HepG2 (cell line): ENCODE data around the gene TOX4. TPM values are rescaled to one million over a fixed set of nuclear protein-coding genes. Genes with fewer than 3 reads are reported as not detected.
A peak's percentile ranks its signal among the peaks of the same experiment; 100 is the strongest.

Experiments used
- ATF1 ChIP-seq: IDR thresholded peaks from 2 replicates; pipeline ENCODE4 v1.6.1; 2016; ENCODE audit warnings: mild to moderate bottlenecking, control low read depth
- ERF ChIP-seq: IDR thresholded peaks from 2 replicates; pipeline ENCODE4 v1.6.1; 2018; ENCODE audit warnings: missing biosample characterization, missing genetic modification reagents
- FIP1L1 ChIP-seq: fragments of 200-400 bp; formaldehyde crosslinking; IDR thresholded peaks from 2 replicates; pipeline ENCODE4 v1.6.1; 2018; ENCODE audit warnings: low read depth, mild to moderate bottlenecking, low read length, moderate library complexity, borderline replicate concordance; ENCODE audit not compliant: insufficient read depth
- FOXK1 ChIP-seq: sonication (generic); formaldehyde crosslinking; IDR thresholded peaks from 2 replicates; pipeline ENCODE4 v1.4.0; 2020; ENCODE audit warnings: low read depth, missing genetic modification reagents, borderline replicate concordance
- FOXO4 ChIP-seq: sonication (generic); formaldehyde crosslinking; conservative IDR thresholded peaks from 2 replicates; pipeline ENCODE4 v1.8.1; 2023; ENCODE audit warnings: missing genetic modification reagents
- KLF12 ChIP-seq: sonication (generic); formaldehyde crosslinking; IDR thresholded peaks from 2 replicates; pipeline ENCODE4 v1.4.0; 2020; ENCODE audit warnings: missing genetic modification reagents, borderline replicate concordance
- MAFK ChIP-seq, 2 experiments: IDR thresholded peaks in 1 of 2; conservative IDR thresholded peaks in 1 of 2; 2 replicates each; pipeline ENCODE4 v1.6.1; 2011; ENCODE audit warnings: improper control_type of control experiment in 2 of 2, low read length in 2 of 2
- NAIF1 ChIP-seq: sonication (generic); formaldehyde crosslinking; IDR thresholded peaks from 2 replicates; pipeline ENCODE4 v1.5.0; 2020; ENCODE audit warnings: mild to moderate bottlenecking, missing genetic modification reagents, borderline replicate concordance
- NFE2L1 ChIP-seq: sonication (generic); formaldehyde crosslinking; IDR thresholded peaks from 2 replicates; pipeline ENCODE4 v1.4.0; 2020; ENCODE audit warnings: missing genetic modification reagents, mild to moderate bottlenecking, borderline replicate concordance
- PATZ1 ChIP-seq: sonication (generic); formaldehyde crosslinking; IDR thresholded peaks from 2 replicates; pipeline ENCODE4 v1.4.0; 2020; ENCODE audit warnings: missing genetic modification reagents
- PPARG ChIP-seq: conservative IDR thresholded peaks from 2 replicates; pipeline ENCODE4 v1.6.1; 2016; ENCODE audit warnings: missing biosample characterization, missing genetic modification reagents
- SMAD9 ChIP-seq: sonication (generic); formaldehyde crosslinking; IDR thresholded peaks from 2 replicates; pipeline ENCODE4 v1.5.1; 2020; ENCODE audit warnings: mild to moderate bottlenecking, missing genetic modification reagents
- YY1 ChIP-seq: IDR thresholded peaks from 2 replicates; pipeline ENCODE4 v1.6.1; 2011; ENCODE audit warnings: low read length, low read depth, moderate library complexity, mild to moderate bottlenecking; ENCODE audit not compliant: insufficient read depth, insufficient replicate concordance
- ZFY ChIP-seq: sonication (generic); formaldehyde crosslinking; IDR thresholded peaks from 2 replicates; pipeline ENCODE4 v1.4.0; 2020; ENCODE audit warnings: missing genetic modification reagents
- ZMYM3 ChIP-seq: sonication (generic); formaldehyde crosslinking; IDR thresholded peaks from 2 replicates; pipeline ENCODE4 v1.5.1; 2020; ENCODE audit warnings: mild to moderate bottlenecking, missing genetic modification reagents
- ZNF329 ChIP-seq: sonication (generic); formaldehyde crosslinking; IDR thresholded peaks from 2 replicates; pipeline ENCODE4 v1.9.0; 2021; ENCODE audit warnings: low read depth, mild to moderate bottlenecking, missing genetic modification reagents
- ZNF761 ChIP-seq: sonication (generic); formaldehyde crosslinking; conservative IDR thresholded peaks from 2 replicates; pipeline ENCODE4 v1.4.0; 2020; ENCODE audit warnings: mild to moderate bottlenecking, missing genetic modification reagents
- polyA plus RNA-seq, 8 experiments: library from polyadenylated mRNA; depleted of rRNA in 3 of 8; stranded (reverse) in 7 of 8; unstranded in 1 of 8; fragments of >200 nt; fragmentation: Illumina TruSeq in 4 of 8; extraction: Trizol in 4 of 8; gene quantifications; 2 replicates each; pipeline versions ENCODE4 v1.2.1 to v1.2.3, GENCODE V29; 2011 to 2016; ENCODE audit warnings: low read depth in 4 of 8, missing spikeins in 1 of 8, mixed read lengths in 1 of 8; ENCODE audit not compliant: insufficient read depth in 1 of 8
- total RNA-seq, 5 experiments: library from RNA; depleted of rRNA; stranded (reverse); fragments of >200 nt; fragmentation: Illumina TruSeq; extraction: Trizol; gene quantifications; 2 replicates each; pipeline ENCODE4 v1.2.3, GENCODE V29; 2016; ENCODE audit warnings: low read depth in 1 of 5
- TF ChIP-seq, protein P1 (sequence below), 2 experiments: sonication (generic) in 1 of 2; formaldehyde crosslinking in 1 of 2; IDR thresholded peaks; 2 replicates each; pipeline versions ENCODE4 v1.5.1 to v1.6.1; 2011 to 2020; ENCODE audit warnings: borderline replicate concordance in 1 of 2, low read depth in 1 of 2, low read length in 1 of 2, mild to moderate bottlenecking in 1 of 2, missing genetic modification reagents in 1 of 2, moderate library complexity in 1 of 2
- TF ChIP-seq, protein P2 (sequence below): sonication (generic); formaldehyde crosslinking; IDR thresholded peaks from 2 replicates; pipeline ENCODE4; 2020; ENCODE audit warnings: missing genetic modification reagents, mild to moderate bottlenecking, borderline replicate concordance

TOX4 gene
- total and polyA plus RNA-seq, 2 of the 13 experiments (the other 11 are each of a cell fraction or from before 2014, with no cell fraction given), result 71.8 to 163 TPM

DNA sequence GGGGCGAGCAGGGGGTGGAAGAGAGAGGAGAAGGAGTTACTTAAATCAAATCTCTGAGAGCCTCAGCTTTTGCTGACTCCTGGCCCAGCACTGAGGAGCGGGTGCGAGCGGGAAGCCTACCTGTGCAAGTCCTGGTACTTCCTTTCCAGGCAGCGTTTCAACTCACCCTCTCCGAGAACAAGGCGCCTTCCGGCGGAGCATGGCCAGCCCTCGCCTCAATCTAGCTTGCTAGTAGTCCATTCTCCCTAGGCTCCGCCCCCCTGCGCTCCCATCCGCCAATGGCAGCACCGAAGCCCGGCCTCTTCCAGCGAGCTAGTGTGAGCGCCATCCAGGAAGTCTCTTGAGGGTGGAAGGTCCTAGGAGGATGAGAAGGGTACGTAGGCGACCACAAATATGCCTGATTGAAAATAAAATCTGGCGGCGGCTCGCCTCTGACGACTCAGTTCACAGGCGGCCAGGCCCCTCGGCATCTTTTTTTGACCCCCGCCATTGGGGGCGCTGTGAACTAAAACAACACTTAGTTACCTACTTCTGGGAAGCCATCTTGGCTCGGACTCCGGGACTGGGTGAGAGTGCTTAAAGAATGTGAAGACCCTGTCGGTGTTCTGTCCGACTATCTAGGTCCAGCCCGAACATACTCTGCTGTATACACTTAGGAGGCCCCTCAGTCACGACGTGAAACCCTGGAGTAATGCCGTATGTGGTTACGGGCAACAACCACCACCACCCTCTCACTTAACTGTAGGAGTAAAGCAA, 20.9 kb upstream of the TOX4 start, which contains the start of gene CHD8 (continued):
- TF ChIP-seq ZNF329 (CRISPR knock-in tag) (no peak; the same call in 1 of the 2 replicates), ERF (CRISPR knock-in tag) (peak; percentile 84), KLF12 (CRISPR knock-in tag) (peak; percentile 20; the same call in 1 of the 2 replicates), PATZ1 (CRISPR knock-in tag) (peak; percentile 81), ZMYM3 (peak; percentile 69; the same call in 1 of the 2 replicates), ZNF761 (CRISPR knock-in tag) (no peak), PPARG (CRISPR knock-in tag) (peak; percentile 93), ZFY (CRISPR knock-in tag) (peak; percentile 91), FOXO4 (no peak), NAIF1 (CRISPR knock-in tag) (peak; percentile 69; the same call in 1 of the 2 replicates), ATF1 (CRISPR knock-in tag) (peak; percentile 92), NFE2L1 (no peak; the same call in 1 of the 2 replicates), FIP1L1 (no peak), YY1 (peak; percentile 97), FOXK1 (peak; percentile 92), MAFK (conservative IDR thresholded peaks at IDR 0.05 in 1 of 2, IDR thresholded peaks at IDR 0.05 in 1 of 2; ENCODE audit: low read length in 2 of 2) (no peak), SMAD9 (CRISPR knock-in tag) (0 out of 2 replicates have a peak, but pooled peaks have one; percentile 69)
- TF ChIP-seq, protein P1, sequence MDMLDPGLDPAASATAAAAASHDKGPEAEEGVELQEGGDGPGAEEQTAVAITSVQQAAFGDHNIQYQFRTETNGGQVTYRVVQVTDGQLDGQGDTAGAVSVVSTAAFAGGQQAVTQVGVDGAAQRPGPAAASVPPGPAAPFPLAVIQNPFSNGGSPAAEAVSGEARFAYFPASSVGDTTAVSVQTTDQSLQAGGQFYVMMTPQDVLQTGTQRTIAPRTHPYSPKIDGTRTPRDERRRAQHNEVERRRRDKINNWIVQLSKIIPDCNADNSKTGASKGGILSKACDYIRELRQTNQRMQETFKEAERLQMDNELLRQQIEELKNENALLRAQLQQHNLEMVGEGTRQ (IDR thresholded peaks at IDR 0.05; ENCODE audit: low read depth, low read length), result no peak; the same call in 1 of the 2 replicates
- TF ChIP-seq, protein P1 (CRISPR knock-in tag; IDR thresholded peaks at IDR 0.05; ENCODE audit: borderline replicate concordance), result peak; percentile 16; the same call in 1 of the 2 replicates
- TF ChIP-seq, protein P2, sequence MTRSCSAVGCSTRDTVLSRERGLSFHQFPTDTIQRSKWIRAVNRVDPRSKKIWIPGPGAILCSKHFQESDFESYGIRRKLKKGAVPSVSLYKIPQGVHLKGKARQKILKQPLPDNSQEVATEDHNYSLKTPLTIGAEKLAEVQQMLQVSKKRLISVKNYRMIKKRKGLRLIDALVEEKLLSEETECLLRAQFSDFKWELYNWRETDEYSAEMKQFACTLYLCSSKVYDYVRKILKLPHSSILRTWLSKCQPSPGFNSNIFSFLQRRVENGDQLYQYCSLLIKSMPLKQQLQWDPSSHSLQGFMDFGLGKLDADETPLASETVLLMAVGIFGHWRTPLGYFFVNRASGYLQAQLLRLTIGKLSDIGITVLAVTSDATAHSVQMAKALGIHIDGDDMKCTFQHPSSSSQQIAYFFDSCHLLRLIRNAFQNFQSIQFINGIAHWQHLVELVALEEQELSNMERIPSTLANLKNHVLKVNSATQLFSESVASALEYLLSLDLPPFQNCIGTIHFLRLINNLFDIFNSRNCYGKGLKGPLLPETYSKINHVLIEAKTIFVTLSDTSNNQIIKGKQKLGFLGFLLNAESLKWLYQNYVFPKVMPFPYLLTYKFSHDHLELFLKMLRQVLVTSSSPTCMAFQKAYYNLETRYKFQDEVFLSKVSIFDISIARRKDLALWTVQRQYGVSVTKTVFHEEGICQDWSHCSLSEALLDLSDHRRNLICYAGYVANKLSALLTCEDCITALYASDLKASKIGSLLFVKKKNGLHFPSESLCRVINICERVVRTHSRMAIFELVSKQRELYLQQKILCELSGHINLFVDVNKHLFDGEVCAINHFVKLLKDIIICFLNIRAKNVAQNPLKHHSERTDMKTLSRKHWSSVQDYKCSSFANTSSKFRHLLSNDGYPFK (CRISPR knock-in tag), result peak; percentile 96
